KOPT-K1 (cell line): ENCODE data around the gene SNX30.

Experiments
- H3K27ac ChIP-seq: fragments of 200-600 bp; sonication (generic); 2 replicates; pipeline ENCODE4 v1.5.1; 2016; ENCODE audit warnings: antibody characterized with exemption, mild to moderate bottlenecking, low read depth, low read length; ENCODE audit not compliant: poor library complexity, severe bottlenecking
- H3K36me3 ChIP-seq: fragments of 200-600 bp; sonication (generic); 2 replicates; pipeline ENCODE4 v1.5.1; 2017; ENCODE audit warnings: antibody characterized with exemption, mild to moderate bottlenecking, low read length, moderate library complexity; ENCODE audit not compliant: insufficient read depth
- H3K9me3 ChIP-seq: fragments of 200-600 bp; sonication (generic); 2 replicates; pipeline ENCODE4 v1.5.1; 2017; ENCODE audit warnings: antibody characterized with exemption, low read length, mild to moderate bottlenecking; ENCODE audit not compliant: insufficient read depth, poor library complexity, severe bottlenecking

Gene SNX30

GRCh38 chr9:112881331-112881730 is 130.8 kb downstream of the SNX30 start:
- no peaks in the 10 kb centered on the region for H3K9me3 ChIP-seq
- no peaks in the 10 kb centered on the region for H3K36me3 ChIP-seq
- no peak overlapping the region for H3K27ac ChIP-seq

- Histone ChIP-seq H3K27ac (no peak overlapping the region), H3K36me3 (no peaks in the 10 kb centered on the region), H3K9me3 (no peaks in the 10 kb centered on the region)
Measured at GRCh38 chr9:112884101-112884500, 133.5 kb downstream of the SNX30 start.

GRCh38 chr9:112884721-112885120 is 134.2 kb downstream of the SNX30 start:
- no peaks in the 10 kb centered on the region for H3K9me3 ChIP-seq
- no peak overlapping the region for H3K27ac ChIP-seq
- H3K36me3 ChIP-seq, result no peaks in the 10 kb centered on the region

- no peaks in the 10 kb centered on the region for H3K36me3 ChIP-seq
- H3K9me3 ChIP-seq, result no peaks in the 10 kb centered on the region
- no peak overlapping the region for H3K27ac ChIP-seq
Measured at GRCh38 chr9:112885324-112885723, 134.8 kb downstream of the SNX30 start.

GRCh38 chr9:112886351-112886750 is 135.8 kb downstream of the SNX30 start:
- no peaks in the 10 kb centered on the region for H3K9me3 ChIP-seq
- no peak overlapping the region for H3K27ac ChIP-seq
- no peaks in the 10 kb centered on the region for H3K36me3 ChIP-seq

GRCh38 chr9:112887381-112887780 is 136.8 kb downstream of the SNX30 start:
- Histone ChIP-seq H3K9me3 (no peaks in the 10 kb centered on the region), H3K36me3 (no peaks in the 10 kb centered on the region), H3K27ac (no peak overlapping the region)

- Histone ChIP-seq H3K9me3 (no peaks in the 10 kb centered on the region), H3K27ac (no peak within 1 kb of the TSS), H3K36me3 (no peaks in the 10 kb centered on the region)
Measured at GRCh38 chr9:112890106-112891081, 139.8 kb downstream of the SNX30 start, which contains the start of gene SLC46A2. TSS of gene SLC46A2 (minus strand) at chr9:112890876. CDS start at chr9:112890681, 195 bp downstream.

GRCh38 chr9:112891521-112891920 is 141.0 kb downstream of the SNX30 start:
- no peak overlapping the region for H3K27ac ChIP-seq
- H3K36me3 ChIP-seq, result no peaks in the 10 kb centered on the region
- H3K9me3 ChIP-seq, result no peaks in the 10 kb centered on the region

GRCh38 chr9:112892981-112893380 is 142.4 kb downstream of the SNX30 start:
- Histone ChIP-seq H3K9me3 (no peaks in the 10 kb centered on the region), H3K27ac (no peak overlapping the region), H3K36me3 (no peaks in the 10 kb centered on the region)

GRCh38 chr9:112894041-112894440 is 143.5 kb downstream of the SNX30 start:
- H3K36me3 ChIP-seq, result no peaks in the 10 kb centered on the region
- H3K9me3 ChIP-seq, result no peaks in the 10 kb centered on the region
- no peak overlapping the region for H3K27ac ChIP-seq

- Histone ChIP-seq H3K36me3 (no peaks in the 10 kb centered on the region), H3K9me3 (no peaks in the 10 kb centered on the region), H3K27ac (no peak overlapping the region)
Measured at GRCh38 chr9:112894699-112895098, 144.1 kb downstream of the SNX30 start.

- no peaks in the 10 kb centered on the region for H3K36me3 ChIP-seq
- no peak overlapping the region for H3K27ac ChIP-seq
- H3K9me3 ChIP-seq, result no peaks in the 10 kb centered on the region
Measured at GRCh38 chr9:112896131-112896530, 145.6 kb downstream of the SNX30 start.

- no peaks in the 10 kb centered on the region for H3K36me3 ChIP-seq
- no peaks in the 10 kb centered on the region for H3K9me3 ChIP-seq
- no peak overlapping the region for H3K27ac ChIP-seq
Measured at GRCh38 chr9:112898872-112899311, 148.3 kb downstream of the SNX30 start.

- Histone ChIP-seq H3K36me3 (no peaks in the 10 kb centered on the region), H3K27ac (no peak overlapping the region), H3K9me3 (no peaks in the 10 kb centered on the region)
Measured at GRCh38 chr9:112900488-112900887, 149.9 kb downstream of the SNX30 start.

GRCh38 chr9:112900901-112901300 is 150.3 kb downstream of the SNX30 start:
- Histone ChIP-seq H3K27ac (no peak overlapping the region), H3K9me3 (no peaks in the 10 kb centered on the region), H3K36me3 (no peaks in the 10 kb centered on the region)

- H3K36me3 ChIP-seq, result no peaks in the 10 kb centered on the region
- no peaks in the 10 kb centered on the region for H3K9me3 ChIP-seq
- no peak overlapping the region for H3K27ac ChIP-seq
Measured at GRCh38 chr9:112905084-112905483, 154.5 kb downstream of the SNX30 start.
